Uterus (tissue), 2 donors: ENCODE measurements around the gene ZNF839.

ENCODE experiments used
- CTCF ChIP-seq, 4 experiments: fragments of 200-600 bp in 2 of 4; fragments of 450-650 bp in 2 of 4; sonication (generic) in 2 of 4; IDR thresholded peaks; one replicate each; pipeline ENCODE4 v1.5.1; 2016 to 2019; ENCODE audit warnings: antibody characterized with exemption in 4 of 4, mild to moderate bottlenecking in 2 of 4, moderate library complexity in 1 of 4
- POLR2A ChIP-seq, 2 donors: fragments of 450-650 bp; IDR thresholded peaks; one replicate each; pipeline ENCODE4 v1.6.1; 2016; ENCODE audit warnings: antibody characterized with exemption in 2 of 2, mild to moderate bottlenecking in 1 of 2, moderate library complexity in 1 of 2

GRCh38 chr14:102283631-102284129, 35.9 kb upstream of the ZNF839 start:
- no peak for TF ChIP-seq CTCF (IDR thresholded peaks at IDR 0.05)
- TF ChIP-seq POLR2A (IDR thresholded peaks at IDR 0.05), result no peak
